ENCODE results near the gene AMTN.

DNA sequence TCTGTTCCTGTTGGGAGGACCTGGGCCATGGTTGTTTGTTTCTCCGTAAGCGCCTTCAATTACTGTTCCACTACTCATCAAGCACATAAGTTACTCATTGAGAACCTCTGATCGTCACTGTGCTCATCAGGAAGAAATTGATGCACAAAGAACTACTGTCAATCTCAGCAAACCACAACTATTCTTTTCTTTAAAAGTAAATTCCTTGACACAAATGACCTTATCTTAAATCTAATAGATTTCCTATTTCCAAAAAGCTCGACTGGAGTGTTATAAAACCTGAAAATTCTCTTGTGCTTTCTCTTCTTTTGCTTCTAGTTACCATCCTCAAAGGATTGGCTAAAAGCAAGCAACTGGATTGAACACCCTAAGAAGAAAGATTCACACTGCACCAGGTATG lies 46.5 kb upstream of the AMTN start, which contains the start of gene MUC7:
- no peak for TF ChIP-seq EP300 (IDR thresholded peaks at IDR 0.05)
- TF ChIP-seq, protein P1, sequence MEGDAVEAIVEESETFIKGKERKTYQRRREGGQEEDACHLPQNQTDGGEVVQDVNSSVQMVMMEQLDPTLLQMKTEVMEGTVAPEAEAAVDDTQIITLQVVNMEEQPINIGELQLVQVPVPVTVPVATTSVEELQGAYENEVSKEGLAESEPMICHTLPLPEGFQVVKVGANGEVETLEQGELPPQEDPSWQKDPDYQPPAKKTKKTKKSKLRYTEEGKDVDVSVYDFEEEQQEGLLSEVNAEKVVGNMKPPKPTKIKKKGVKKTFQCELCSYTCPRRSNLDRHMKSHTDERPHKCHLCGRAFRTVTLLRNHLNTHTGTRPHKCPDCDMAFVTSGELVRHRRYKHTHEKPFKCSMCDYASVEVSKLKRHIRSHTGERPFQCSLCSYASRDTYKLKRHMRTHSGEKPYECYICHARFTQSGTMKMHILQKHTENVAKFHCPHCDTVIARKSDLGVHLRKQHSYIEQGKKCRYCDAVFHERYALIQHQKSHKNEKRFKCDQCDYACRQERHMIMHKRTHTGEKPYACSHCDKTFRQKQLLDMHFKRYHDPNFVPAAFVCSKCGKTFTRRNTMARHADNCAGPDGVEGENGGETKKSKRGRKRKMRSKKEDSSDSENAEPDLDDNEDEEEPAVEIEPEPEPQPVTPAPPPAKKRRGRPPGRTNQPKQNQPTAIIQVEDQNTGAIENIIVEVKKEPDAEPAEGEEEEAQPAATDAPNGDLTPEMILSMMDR (IDR thresholded peaks at IDR 0.05) = no peak
- TF ChIP-seq POLR2AphosphoS5 (IDR thresholded peaks at IDR 0.05) = no peak
- TF ChIP-seq POLR2A (IDR thresholded peaks at IDR 0.05) = no peak

Data from gastroesophageal sphincter (tissue), 3 donors.